Measurements from ENCODE around the gene CGB8. TPM values are rescaled to one million over a fixed set of nuclear protein-coding genes. Genes with fewer than 3 reads are reported as not detected.
"Not testable (repeated sequence)": the region's sequence is repeated elsewhere in the genome, so short reads cannot be mapped to it uniquely, and the experiment has no call there.

Gene CGB8
- total RNA-seq, 6 donors from 2014 or later: not detected

GRCh38 chr19:49061445-49061844 is 12.5 kb upstream of the CGB8 start:
- no peak overlapping the region for H3K27ac ChIP-seq
- TF ChIP-seq POLR2A (IDR thresholded peaks at IDR 0.05): no peak
- DNase-seq (peak in 1 of 2 donors; percentile 76), ATAC-seq (ENCODE audit: low FRiP score in 2 of 2) (no peak)
- H3K9me3 ChIP-seq: no peaks in the 10 kb centered on the region
- 55 to 59% methylated on average over 5 to 24 of the region's 25 CpGs for WGBS, 2 donors
- H3K4me3 ChIP-seq: no peak overlapping the region
- H3K27me3 ChIP-seq: peaks cover 3 to 32% (median 12%) of the 10 kb centered on the region in 4 donors
- no peaks in the 10 kb centered on the region for H3K36me3 ChIP-seq
- peaks cover 24 to 29% (median 24%) of the 10 kb centered on the region in 4 donors for H3K4me1 ChIP-seq

GRCh38 chr19:49061000-49061399 is 12.1 kb upstream of the CGB8 start:
- no peak for TF ChIP-seq POLR2AphosphoS5 (IDR thresholded peaks at IDR 0.05)
- TF ChIP-seq EP300 (IDR thresholded peaks at IDR 0.05): no peak
- TF ChIP-seq POLR2A (IDR thresholded peaks at IDR 0.05): no peak
- no peak for TF ChIP-seq CTCF (IDR thresholded peaks at IDR 0.05)
- WGBS, 2 donors: 75 to 100% methylated on average over 2 of the region's 2 CpGs
- no peaks in the 10 kb centered on the region for H3K36me3 ChIP-seq
- no peak overlapping the region for H3K27ac ChIP-seq
- H3K27me3 ChIP-seq: peaks cover 3 to 32% (median 12%) of the 10 kb centered on the region in 4 donors
- ATAC-seq (ENCODE audit: low FRiP score in 2 of 2) (no peak), DNase-seq (no peak)
- H3K4me3 ChIP-seq: no peak overlapping the region
- H3K9me3 ChIP-seq: no peaks in the 10 kb centered on the region
- H3K4me1 ChIP-seq: peaks cover 24 to 33% (median 27%) of the 10 kb centered on the region in 4 donors

- Histone ChIP-seq H3K27me3 (peaks cover 0 to 20% (median 3%) of the 10 kb centered on the region in 4 donors), H3K36me3 (no peaks in the 10 kb centered on the region), H3K4me3 (no peak overlapping the region), H3K9me3 (no peaks in the 10 kb centered on the region), H3K27ac (no peak overlapping the region), H3K4me1 (peaks cover 16 to 27% (median 22%) of the 10 kb centered on the region in 4 donors)
- 46 to 64% methylated on average over 9 of the region's 9 CpGs for WGBS, 2 donors
- DNase-seq (no peak), ATAC-seq (ENCODE audit: low FRiP score in 2 of 2) (no peak)
- TF ChIP-seq EP300 (IDR thresholded peaks at IDR 0.05) (no peak), POLR2AphosphoS5 (IDR thresholded peaks at IDR 0.05) (no peak), POLR2A (IDR thresholded peaks at IDR 0.05) (no peak), CTCF (IDR thresholded peaks at IDR 0.05) (no peak)
These were observed 10.1 kb upstream of the CGB8 start for GRCh38 chr19:49059053-49059452.

- H3K36me3 ChIP-seq: no peaks in the 10 kb centered on the region
- peaks cover 0 to 15% (median 3%) of the 10 kb centered on the region in 4 donors for H3K27me3 ChIP-seq
- WGBS, 2 donors: 40 to 52% methylated on average over 7 to 10 of the region's 10 CpGs
- ATAC-seq (ENCODE audit: low FRiP score in 2 of 2): no peak
- no peak overlapping the region for H3K4me3 ChIP-seq
- H3K4me1 ChIP-seq: peaks cover 16 to 27% (median 22%) of the 10 kb centered on the region in 4 donors
- TF ChIP-seq POLR2A (IDR thresholded peaks at IDR 0.05): no peak
- TF ChIP-seq POLR2AphosphoS5 (IDR thresholded peaks at IDR 0.05): no peak
- no peak for TF ChIP-seq CTCF (IDR thresholded peaks at IDR 0.05)
- no peak for TF ChIP-seq EP300 (IDR thresholded peaks at IDR 0.05)
- H3K9me3 ChIP-seq: no peaks in the 10 kb centered on the region
- no peak overlapping the region for H3K27ac ChIP-seq
- no peak for DNase-seq
These were observed 9.7 kb upstream of the CGB8 start for GRCh38 chr19:49058562-49058961.

- Histone ChIP-seq H3K36me3 (no peaks in the 10 kb centered on the region), H3K27ac (no peak within 1 kb of the TSS), H3K9me3 (no peaks in the 10 kb centered on the region), H3K4me3 (peak within 1 kb of the TSS; percentile 38 to 55 (median 50)), H3K27me3 (peaks cover 0 to 13% (median 3%) of the 10 kb centered on the region in 4 donors), H3K4me1 (peaks cover 16 to 27% (median 22%) of the 10 kb centered on the region in 4 donors)
- no peak for TF ChIP-seq POLR2A (IDR thresholded peaks at IDR 0.05)
- TF ChIP-seq POLR2AphosphoS5 (IDR thresholded peaks at IDR 0.05): no peak
- TF ChIP-seq CTCF (IDR thresholded peaks at IDR 0.05): no peak
- no peak for TF ChIP-seq EP300 (IDR thresholded peaks at IDR 0.05)
- ATAC-seq (ENCODE audit: low FRiP score in 2 of 2) (peak; percentile 80 to 86), DNase-seq (peak; percentile 70 to 86)
- WGBS, 2 donors: 4 to 9% methylated on average over 7 to 29 of the region's 38 CpGs
These were observed 8.8 kb upstream of the CGB8 start, which contains the start of gene CGB7 for GRCh38 chr19:49057636-49058234. Gene CGB7, minus strand, starts transcription at chr19:49057749. Its CDS starts 2,374 bp downstream, at chr19:49055375.

DNA sequence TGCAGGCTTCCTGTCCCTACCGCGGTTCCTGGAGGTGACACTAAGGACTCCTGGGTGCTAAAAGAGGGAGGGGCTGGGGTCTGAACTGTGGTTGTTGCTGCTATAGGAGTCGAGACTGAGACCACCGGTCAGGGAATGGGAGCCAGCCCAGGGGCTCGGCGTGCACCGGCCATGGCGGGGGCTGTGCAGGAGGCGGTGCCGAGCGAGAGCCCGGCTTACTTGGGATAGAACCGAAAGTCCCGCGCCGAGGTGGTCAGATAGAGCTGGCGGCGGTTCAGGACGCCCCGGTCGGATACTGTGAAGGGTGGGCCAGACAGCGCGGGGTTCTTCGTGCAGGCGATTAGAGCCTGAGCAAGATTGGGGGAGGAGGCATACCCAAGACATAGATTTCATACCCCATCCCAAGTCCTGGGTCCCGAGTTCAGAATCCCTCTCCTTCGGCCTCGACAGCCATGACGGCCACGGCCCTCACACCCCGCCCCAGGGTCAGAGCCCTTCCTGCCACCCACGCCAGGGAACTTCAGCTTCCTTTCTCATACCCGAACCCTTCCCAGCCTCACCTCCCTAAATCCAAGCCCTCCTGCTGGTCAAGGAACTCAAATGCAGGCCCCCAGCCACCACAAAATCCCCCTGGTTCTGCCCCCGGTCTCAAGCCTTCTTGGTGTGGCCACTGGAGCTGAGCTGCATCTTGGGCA is 8.1 kb upstream of the CGB8 start:
- not testable (repeated sequence) for H3K9me3 ChIP-seq, H3K36me3 ChIP-seq, H3K27ac ChIP-seq
- H3K4me1 ChIP-seq: peaks cover 16 to 27% (median 22%) of the 10 kb centered on the region in 4 donors
- H3K27me3 ChIP-seq: peaks cover 0 to 13% (median 3%) of the 10 kb centered on the region in 4 donors
- peak overlapping the region; percentile 38 to 55 (median 50) for H3K4me3 ChIP-seq
- ATAC-seq (ENCODE audit: low FRiP score in 2 of 2) (peak; percentile 16 to 54), DNase-seq (peak in 1 of 2 donors; percentile 81)
- WGBS, 2 donors: 6 to 12% methylated on average over 7 to 34 of the region's 34 CpGs

Data from upper lobe of left lung (tissue), 6 donors.